Activated CD8-positive, alpha-beta memory T cell treated with anti-CD3 and anti-CD28 coated beads, Interleukin-2, amount 50 U/mL, for 24 hours (primary cell): ENCODE data around the gene ID2.

Experiments
- DNase-seq: peaks from one replicate; pipeline ENCODE4 v3.0.0-alpha.2; 2020; ENCODE audit errors: extremely low read depth

ID2 gene

DNA sequence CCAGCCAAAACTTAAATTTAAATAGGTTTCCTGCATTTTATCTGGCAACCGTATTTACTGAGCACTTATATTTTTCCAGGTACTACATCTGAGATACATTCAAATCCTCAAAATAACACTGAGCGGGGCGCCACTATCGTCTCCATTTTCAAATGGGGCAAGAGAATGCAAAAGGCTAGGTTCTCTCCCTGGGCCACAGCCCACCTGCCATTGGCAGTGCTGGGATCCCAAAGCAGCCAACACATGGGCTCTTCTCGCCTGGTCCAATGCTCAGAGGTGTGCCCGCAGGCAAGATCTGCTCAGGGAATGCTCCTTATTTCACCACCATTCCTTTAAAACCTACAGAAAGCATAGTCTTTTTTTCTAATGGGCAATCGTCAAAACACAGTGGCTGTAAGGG, 11.3 kb upstream of the ID2 start:
- no peak for DNase-seq

DNA sequence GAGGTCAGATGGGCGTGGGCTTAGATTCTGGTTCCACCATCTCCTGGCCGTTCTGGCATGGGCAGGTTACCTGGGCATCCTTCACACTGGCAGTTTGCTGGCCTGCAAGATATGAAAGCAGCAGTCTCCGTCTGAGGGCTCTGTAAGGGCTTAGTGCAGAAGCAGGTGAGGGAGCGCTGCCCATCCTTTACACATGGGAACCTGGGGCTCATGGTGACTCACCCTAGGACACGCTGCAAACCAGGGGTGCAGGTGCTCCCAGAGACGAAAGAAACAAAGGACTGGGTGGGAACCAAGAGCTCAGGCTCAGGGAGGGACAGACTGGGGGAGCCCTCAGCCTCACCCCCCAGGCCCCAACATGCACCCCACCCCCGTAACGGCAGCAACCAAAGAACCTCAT, 10.7 kb upstream of the ID2 start:
- DNase-seq = no peak

DNA sequence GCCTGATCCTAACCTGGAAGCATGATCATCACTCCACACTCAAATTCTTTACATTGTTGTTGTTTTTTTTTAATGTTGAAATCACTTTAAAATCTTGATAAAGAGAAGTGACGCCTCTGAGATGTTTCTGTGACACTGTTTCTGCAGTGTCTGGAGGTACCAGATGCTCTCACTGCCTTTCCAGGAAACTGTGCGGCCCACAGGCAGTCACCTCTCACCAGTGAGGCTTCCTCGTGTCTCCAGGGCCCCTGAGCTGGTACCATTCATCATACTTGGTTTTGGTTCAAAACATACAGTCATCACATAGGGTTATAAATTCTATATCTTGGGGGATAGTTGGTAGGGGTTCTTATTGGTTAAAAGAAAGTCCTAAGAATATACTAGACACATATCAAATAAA, 10.1 kb upstream of the ID2 start:
- DNase-seq = no peak

DNA sequence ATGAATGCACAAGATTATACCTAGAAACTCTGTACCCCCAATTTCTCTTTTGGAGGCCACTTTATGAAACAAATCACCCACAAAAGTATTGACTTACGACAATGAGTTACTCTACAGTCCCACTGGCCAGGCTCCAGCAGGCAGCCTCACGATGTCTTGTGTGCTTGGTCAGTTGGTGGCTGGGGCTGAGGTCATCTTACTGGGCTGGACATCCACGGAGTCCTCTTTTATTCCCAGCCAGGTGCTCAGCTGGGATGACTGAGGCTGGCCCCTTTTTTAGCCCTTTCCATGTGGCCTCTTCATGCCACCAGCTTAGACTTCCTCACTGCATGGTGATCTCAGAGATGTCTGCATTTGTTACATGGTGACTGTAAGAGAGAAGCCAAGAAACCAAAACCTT, 8.9 kb upstream of the ID2 start:
- no peak for DNase-seq

DNA sequence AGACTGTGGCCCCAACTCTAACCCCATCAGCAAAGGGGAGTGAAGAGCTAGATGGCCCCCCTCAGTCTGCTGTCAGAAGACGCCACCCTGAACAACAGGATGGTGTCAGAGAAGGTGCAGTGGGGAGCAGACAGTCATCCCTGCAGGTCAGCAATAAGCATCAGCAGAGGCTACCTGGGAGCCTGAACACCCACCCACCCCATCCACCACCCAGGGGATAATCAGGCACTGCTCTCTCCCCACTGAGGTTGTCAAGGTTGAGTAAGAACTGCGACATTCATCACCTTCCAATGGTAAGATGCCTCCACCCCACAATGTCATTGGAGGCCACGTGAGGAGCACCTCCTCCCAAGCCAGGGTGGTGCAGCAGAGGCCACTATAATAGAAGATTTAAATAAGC, 8.5 kb upstream of the ID2 start:
- no peak for DNase-seq

DNA sequence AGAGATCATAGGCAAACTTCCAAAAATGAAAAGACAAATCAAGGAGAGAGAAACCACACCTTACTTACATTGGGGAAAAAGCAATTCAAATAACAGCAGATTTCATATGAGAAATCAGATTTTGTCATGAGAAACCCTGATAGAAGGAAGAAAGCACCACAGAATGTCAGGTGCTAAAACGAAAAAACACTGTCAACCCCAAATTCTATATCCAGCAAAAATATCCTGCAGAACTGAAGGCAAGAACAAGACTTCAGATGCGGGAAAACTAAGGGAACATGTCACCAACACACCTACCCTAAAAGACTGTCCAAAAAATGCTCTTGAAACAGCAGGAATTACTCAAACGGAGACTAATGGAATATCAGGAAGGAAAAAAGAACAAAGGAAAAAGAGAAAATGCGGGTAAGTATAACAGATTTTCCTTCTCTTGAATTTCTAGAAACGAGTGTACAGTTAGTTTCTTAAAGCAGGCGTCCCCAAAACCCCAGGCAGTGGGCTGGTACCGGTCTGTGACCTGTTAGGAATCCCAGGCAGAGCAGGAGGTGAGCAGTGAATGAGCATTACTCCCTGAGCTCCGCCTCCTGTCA, 7.3 kb upstream of the ID2 start:
- no peak for DNase-seq

DNA sequence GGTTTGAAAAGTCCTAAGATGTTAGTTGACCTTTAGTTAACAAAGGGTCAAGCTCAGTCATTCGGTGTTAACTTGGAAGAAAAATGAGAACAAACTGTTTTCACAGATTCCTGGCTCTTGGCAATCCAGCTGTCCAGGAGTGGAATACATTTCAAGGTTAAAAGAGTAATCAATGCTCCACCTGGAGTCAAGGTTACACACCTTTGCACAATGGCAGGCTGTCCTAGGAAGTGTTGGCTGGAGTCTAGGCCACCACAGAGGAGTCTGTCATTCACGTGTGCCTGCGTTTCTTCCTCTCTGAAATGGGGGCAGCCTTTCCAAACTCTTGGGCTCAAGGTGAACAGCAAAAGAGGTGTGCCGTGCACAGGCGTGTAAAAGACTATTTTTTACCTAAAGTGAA, 6.3 kb upstream of the ID2 start:
- DNase-seq = no peak

DNA sequence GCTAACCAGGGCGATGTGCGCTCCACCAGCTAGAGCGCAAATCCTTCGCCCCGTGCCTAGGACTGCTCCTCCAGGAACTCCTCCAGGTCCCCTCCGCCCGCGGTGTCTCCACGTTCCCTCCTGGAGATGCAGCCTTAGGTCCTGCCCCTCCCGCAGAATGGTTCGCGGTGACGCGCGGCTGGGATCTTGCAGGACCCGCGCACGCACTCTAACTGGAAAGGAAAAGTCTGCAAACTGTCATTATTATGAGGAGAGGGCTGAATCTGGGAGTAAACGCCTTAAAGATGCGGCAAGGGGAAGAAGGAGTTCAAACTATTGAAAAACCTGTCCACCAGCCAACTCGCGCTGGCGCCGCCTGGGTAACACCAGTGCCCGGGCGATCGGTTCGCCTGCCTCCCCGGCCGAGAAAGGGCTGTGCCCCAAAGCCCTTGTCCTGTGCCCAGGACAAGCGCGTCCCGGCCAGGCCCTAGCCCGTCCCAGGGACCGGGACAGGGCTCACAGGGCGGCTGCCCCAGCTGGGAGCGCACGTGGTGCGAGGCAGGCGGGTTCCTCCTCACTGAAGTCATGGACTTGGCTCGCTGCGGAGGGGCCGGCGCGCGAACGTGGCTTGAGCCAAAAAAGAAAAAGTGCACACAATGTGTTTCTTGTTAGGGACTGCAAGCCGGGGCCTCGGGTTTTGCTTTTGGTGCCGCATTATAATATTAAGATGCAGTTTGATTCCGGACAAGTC, 5.5 kb upstream of the ID2 start:
- DNase-seq = no peak

DNA sequence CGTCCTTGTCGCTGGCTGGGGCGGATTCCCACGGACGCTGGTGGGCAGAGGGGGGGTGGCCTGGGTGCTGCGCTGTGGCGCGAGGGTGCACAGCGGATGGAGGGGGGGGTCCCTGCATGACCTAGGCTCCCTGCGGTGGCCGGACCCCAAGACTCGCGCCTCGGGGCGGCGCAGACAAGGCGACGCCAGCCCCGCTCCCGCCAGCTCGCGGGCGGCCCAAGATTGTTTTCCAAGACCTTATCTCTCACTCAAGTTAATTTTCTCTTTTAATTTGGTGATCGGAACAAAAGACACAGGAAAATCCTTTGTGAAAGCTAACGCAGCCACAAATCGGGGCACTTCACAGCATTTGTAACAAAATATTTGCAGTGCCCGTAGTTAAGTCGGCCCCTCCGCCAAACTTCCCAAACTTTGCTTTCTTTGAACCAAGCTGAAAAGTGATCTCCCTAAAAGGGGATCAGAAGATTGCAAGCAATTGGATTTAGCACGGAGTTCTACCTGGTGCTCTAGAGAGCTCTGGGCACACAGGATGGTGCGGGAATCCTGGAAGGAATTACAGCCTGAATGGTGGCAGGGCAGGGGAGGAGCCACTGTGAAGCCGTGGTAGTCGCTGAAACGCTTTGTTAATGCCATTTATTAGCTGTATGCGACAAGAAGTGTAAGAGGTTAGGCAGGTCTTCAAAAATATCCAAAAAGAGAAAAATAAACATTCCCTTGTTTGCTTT, 4.8 kb upstream of the ID2 start:
- no peak for DNase-seq

DNA sequence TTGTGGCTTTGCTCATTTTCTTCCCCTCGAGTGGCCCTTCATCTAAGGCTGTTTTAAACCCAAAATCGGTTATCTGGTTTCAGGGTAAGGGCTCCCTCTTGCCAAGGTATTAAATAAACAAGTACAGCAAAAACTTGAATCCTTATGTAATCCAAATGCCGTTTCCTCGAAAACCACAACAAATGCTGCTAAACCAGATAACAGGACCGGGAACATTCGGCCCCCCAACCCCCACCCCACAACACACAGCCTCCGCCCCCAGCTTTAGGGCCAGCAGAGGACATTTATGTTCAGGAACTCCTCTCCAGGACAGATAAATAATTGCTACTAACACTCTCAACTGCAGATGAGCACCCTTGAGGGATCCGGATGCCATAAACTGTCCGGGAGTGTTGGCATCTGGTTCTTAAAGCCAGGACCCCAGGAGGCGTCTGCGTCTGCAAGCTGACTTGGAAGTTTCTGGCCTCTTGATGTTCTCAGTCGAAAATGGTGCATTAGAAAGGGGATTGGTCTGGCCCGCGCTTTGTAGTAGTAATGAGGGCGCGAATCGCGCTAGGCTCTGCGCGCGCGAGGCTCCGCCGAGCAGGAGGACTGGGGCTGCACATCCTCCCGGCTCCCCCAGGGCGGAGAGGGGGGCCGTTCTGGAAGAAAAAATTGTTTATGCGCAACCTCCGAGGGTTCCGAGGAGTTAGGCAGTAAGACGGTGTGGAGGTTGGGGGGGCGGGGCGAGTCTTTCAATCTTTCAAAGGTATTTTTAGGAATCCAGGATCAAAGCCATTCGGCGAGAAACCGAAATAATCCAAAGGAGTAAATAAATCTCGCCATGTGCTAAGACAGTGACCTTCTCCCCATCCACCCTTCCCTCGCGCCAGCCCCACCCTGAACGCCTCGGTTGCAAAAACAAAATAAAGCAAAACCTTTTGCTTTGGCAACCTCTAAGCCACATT, 3.9 kb upstream of the ID2 start:
- no peak for DNase-seq

DNA sequence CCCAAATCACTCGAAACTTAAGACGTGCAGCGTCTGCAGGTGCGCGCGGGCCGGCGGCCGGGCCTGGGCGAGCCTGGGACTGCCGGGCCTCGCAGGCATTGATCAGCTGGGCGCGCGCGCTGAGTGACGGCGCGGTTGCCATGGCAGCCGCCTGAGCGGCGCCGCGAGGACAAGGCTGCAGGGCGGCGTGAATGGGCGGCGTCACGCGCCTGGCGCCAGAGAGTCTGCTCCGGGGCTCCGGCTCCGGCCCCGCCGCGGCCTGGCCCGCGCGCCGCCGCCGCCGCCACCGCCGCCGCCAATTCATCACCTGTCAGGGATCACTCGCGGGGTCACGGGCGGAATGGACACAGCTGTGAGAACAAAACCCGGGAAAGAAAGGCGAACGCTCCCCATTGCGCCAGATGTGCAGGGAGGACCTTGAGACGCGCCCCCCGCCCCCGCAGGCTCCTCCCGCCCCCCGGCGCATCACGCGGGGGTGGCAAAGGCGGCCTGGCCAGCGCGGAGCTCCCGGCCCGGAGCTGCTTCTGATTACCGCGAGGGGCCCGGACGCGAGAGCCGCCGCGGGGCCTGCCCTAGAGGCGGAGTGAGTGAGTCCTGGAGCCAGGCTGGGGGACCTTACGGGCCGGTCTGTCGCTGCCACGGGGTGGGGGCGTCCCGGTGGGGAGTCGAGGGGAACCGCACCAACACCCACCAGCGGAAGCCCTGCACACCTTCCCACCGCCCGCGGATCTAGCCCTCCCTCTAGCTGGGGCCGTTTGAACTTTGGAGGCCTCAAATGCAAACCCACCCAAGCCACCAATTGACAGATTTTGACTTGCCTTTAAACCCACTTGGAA, 2.9 kb upstream of the ID2 start:
- no peak for DNase-seq

DNA sequence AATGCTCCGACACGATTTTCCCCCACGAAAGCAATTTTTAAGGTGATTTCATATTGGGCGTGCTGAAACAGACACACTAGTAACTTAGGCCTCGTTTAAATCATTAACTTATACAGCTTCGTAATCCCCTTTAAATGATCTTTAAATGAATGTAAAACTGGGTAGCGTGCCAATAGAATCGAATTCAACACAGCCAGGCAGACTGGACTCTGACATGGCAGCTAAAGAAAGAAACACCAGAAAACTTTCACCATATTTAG, 2.4 kb upstream of the ID2 start:
- DNase-seq = no peak

DNA sequence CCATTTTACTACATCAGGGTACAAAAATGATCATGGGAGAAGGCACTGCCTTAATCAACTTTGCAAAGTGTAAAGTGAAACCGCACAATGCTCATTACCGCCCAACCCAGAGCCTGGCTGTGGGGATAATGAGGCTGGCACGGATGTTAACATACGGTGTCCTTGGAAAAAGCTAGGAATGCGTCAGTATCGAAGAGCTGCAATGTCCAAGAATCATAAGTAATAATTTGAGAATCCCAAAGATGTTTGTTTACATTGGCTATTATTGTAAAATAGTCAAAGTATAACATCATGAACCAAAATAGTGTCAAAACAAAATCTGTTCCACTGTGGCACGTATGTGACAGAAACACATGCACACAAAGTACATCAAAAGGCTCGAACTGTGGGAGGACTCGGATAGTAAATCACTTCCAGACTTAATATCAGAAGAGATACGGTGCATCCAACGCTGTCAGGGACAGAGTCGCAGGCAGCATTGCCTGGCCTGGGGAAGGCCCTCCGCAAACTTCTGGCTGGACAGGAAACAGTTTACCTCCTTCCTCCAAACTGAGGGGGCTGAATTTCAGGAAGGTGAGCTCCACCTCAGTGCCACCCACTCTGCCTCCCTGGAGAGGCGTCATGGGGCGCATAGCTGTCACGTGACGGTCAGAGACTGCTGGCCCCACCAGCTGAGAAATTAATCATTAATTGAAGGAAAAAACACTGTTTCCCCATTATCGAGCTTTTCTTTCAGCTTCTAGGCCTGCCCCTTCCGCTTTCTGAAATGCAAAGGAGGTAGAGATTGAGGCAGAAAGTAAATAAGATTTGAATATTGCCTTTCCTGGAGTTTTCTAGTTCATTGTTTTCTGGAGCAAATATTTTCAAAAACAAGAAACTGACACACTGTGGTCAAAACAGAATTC, 1.8 kb upstream of the ID2 start:
- no peak for DNase-seq

DNA sequence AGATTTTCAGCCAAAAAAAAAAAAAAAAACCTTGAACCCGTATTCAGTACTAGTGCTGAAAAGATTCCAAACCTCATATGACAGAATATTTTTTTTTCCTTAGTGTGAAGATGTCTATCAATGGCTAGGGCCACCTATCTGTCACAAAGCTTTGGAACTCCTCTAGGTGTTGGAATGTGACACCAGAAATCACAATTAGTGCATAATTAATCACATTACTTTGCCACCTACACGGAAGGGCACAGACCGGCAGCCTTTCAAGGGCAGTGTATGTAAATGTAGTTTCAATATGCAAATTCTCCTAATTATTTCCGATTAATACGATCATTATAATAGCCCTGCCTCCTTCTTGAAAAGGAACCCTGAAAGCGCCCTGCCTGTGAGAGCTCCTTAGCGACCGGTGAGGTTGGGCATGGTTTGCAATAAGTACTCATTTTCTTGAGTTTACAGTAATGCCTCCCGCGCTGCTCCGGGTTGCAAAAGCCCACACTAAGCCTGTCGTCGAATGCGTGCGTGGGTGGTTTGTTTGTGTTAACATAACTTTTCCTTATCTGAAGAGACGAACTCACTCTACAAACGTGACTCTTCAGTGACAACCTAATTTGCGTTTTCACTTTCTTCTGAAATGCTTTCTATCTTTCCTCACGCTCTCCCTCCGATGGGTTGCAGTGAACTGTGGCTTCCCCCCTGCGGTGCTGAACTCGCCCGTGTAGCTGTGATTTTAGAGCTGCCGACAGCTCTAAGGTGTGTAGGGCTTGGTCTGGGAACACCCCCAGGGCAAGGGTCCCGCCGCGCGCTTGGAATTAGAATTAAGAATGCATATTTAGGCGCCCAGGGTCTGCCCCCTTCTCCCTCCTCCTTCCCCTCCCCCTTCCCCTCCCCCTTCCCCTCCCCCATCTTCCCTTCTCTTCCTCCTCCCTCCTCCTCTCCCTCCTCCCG, 765 bp upstream of the ID2 start:
- peak; percentile 85 for DNase-seq

DNA sequence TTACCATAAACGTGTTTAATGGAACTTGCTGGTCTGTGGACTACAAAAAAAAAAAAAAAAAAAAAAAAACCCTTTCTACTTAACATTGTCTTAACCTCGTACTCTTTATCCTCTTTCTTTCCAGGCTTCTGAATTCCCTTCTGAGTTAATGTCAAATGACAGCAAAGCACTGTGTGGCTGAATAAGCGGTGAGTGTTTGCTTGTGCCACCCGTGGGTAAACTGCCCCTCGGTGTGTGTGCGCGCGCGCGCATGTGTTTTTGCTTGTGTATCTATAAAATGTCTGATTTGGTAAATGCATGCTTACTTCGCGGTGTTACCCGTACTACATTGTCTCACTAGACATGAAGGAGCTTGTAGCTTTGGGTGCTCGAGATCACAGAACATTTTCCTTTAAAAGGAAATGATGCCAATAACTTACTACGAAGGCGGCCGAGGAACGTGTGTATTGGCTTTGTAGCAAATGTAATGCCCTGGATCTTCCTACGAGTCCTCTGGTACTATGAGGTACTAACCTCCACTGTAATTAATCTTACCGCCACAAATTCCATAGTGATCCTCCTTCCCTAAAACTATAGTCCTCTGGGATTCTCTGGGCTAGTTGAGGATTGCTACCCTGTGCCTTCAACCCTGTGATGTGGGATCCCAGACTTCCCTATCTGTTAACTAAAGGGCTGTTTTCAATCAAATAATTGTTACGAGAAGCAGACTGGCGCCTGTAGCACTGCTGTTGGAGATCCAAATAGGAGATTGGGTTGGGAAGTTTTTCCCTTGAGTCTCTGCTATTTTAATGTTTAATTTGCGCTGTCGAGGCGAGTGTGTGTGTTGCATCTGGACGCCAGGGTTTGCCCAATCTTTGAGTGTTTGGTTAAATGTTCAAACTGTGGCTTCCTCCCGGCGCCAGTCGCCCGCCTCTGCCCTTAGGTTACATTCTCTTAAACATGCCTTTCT, 1.1 kb downstream of the ID2 start:
- DNase-seq = no peak

DNA sequence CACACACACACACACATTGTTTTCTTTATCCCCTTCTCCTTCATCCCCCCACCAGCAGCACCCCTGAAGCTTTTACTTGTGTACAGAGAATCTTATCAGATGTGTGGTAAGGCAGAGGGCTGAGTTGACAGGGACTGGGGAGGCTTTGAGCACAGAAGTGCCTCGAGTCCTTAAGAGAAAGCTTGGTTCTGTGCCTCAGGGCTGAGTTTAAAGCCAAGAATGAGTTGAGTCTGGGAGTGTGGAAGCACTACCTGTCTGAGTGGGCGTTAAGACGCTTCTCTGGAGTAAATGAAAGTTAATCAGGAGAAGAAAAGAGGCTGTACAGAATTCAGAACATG, 2.7 kb downstream of the ID2 start:
- no peak for DNase-seq

DNA sequence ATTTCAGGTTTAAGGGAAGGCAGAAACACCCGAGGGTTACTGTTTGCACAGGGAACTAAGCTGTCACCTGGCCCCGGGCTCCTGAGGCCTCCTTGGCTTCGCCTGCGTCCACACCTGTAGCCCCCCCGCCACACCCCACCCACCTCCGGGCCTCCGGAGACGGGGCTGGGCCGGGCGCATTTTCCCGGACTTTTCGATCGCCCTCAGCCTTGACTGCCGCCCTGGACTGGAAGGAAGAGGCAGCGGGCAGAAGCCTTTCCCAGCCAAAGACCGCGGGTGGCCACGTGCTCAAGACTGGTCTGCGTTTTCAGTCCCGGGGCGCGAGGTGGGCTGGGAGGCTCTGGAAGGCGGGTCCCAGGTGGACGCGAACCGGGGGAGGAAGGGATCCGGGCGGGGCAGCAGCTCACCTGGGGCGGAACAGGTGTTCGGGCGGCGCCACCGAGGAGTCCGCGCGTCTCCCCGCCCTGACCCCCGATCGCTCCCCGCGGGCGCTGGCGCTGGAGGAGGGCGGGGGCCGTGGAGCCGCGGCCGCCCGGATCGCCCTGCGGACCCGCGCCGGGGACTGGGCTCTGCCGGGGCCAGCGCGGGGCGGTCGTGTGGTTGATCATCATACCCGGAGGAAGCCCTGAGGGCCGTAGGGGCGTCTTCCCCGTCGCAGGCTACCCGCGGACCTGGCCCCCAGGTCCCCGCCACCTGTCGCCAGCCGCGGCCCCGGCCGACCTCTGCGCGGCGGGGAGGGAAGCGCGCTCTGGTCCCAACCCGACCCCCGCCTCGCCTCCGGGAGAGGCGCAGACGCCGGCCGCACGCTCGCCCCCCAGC, 3.2 kb downstream of the ID2 start:
- DNase-seq = no peak
